Esophagus muscularis mucosa (tissue), 4 donors: Measurements from ENCODE around the gene ACTR10. TPM values are rescaled to one million over a fixed set of nuclear protein-coding genes. Genes with fewer than 3 reads are reported as not detected.
"Not testable (repeated sequence)": the region's sequence is repeated elsewhere in the genome, so short reads cannot be mapped to it uniquely, and the experiment has no call there.

Experiments used
- DNase-seq: peaks from one replicate; pipeline ENCODE4 v3.0.0-alpha.2; 2017; ENCODE audit errors: extremely low spot score
- H3K27ac ChIP-seq, 4 donors: fragments of 200-600 bp; sonication (generic); replicated peaks in 1 of 4; 1 replicate in 3 of 4; 2 replicates in 1 of 4; pipeline ENCODE4 v1.5.1; 2016 to 2019; ENCODE audit warnings: mild to moderate bottlenecking in 1 of 4
- H3K27me3 ChIP-seq, 4 donors: fragments of 200-600 bp; sonication (generic); one replicate each; pipeline versions ENCODE4 v1.5.1 to v1.6.0; 2016 to 2019
- H3K36me3 ChIP-seq, 4 donors: fragments of 200-600 bp; sonication (generic); one replicate each; pipeline ENCODE4 v1.5.1; 2016 to 2019
- H3K4me1 ChIP-seq, 4 donors: fragments of 200-600 bp; sonication (generic); one replicate each; pipeline ENCODE4 v1.5.1; 2016 to 2019
- H3K4me3 ChIP-seq, 4 donors: fragments of 200-600 bp; sonication (generic); 1 replicate in 2 of 4; 2 replicates in 2 of 4; pipeline ENCODE4 v1.5.1; 2016 to 2019; ENCODE audit warnings: mild to moderate bottlenecking in 4 of 4, moderate library complexity in 1 of 4
- H3K9me3 ChIP-seq, 4 donors: fragments of 200-600 bp; sonication (generic); 1 replicate in 3 of 4; 2 replicates in 1 of 4; pipeline ENCODE4 v1.5.1; 2016 to 2019
- CTCF ChIP-seq, 3 experiments: fragments of 200-600 bp in 2 of 3; fragments of 450-650 bp in 1 of 3; sonication (generic) in 2 of 3; IDR thresholded peaks; one replicate each; pipeline ENCODE4 v1.5.1; 2017 to 2019; ENCODE audit warnings: antibody characterized with exemption in 3 of 3, mild to moderate bottlenecking in 2 of 3, moderate library complexity in 1 of 3
- EP300 ChIP-seq: sonication (generic); formaldehyde crosslinking; IDR thresholded peaks from one replicate; pipeline ENCODE4 v1.6.1; 2017; ENCODE audit warnings: antibody characterized with exemption
- POLR2A ChIP-seq: fragments of 450-650 bp; IDR thresholded peaks from one replicate; pipeline ENCODE4 v1.6.1; 2017; ENCODE audit warnings: antibody characterized with exemption, moderate library complexity, mild to moderate bottlenecking, low read depth
- POLR2AphosphoS5 ChIP-seq, 2 donors: sonication (generic); formaldehyde crosslinking; IDR thresholded peaks; one replicate each; pipeline ENCODE4 v1.6.1; 2017; ENCODE audit warnings: antibody characterized with exemption in 2 of 2
- WGBS: methylation state at CpG from one replicate; pipeline ENCODE4 v1.1.5; 2018; 5-methylcytosine and 5-hydroxymethylcytosine counted together
- intact Hi-C: fragments of 100-400 bp; cut with DNase I; formaldehyde crosslinking; loops from one replicate; pipeline ENCODE4 v1.15.1; 2023
- total RNA-seq, 4 donors: library from RNA; depleted of rRNA; stranded (reverse); fragments of >200 nt; gene quantifications; one replicate each; pipeline versions ENCODE4 v1.1.0 to v1.2.1, GENCODE V29; 2016

The ACTR10 gene
- total RNA-seq, 4 donors from 2014 or later = 47.9 to 75.7 (median 60.5) TPM

- TF ChIP-seq EP300 (no peak), POLR2A (no peak), CTCF (IDR thresholded peaks at IDR 0.05) (no peak), POLR2AphosphoS5 (IDR thresholded peaks at IDR 0.05) (no peak)
- WGBS = 96% methylated on average over 8 of the region's 8 CpGs
- Histone ChIP-seq H3K27ac (no peak overlapping the region), H3K27me3 (no peaks in the 10 kb centered on the region), H3K36me3 (peaks cover 15 to 67% (median 58%) of the 10 kb centered on the region in 4 donors), H3K9me3 (no peaks in the 10 kb centered on the region), H3K4me3 (no peak overlapping the region), H3K4me1 (peaks cover 28 to 41% (median 29%) of the 10 kb centered on the region in 4 donors)
- intact Hi-C loops = loop anchor here (10.0 kb wide), 1 partner anchor 175 kb away; the partner anchor contains the start of genes KIAA0586 and TIMM9
- no peak for DNase-seq
Observed at GRCh38 chr14:58249611-58250010, 49.7 kb downstream of the ACTR10 start.

GRCh38 chr14:58258156-58258555 is 58.2 kb downstream of the ACTR10 start:
- 96% methylated on average over 4 of the region's 4 CpGs for WGBS
- H3K27me3 ChIP-seq = no peaks in the 10 kb centered on the region
- peaks cover 0 to 5% (median 0%) of the 10 kb centered on the region in 4 donors for H3K4me1 ChIP-seq
- TF ChIP-seq CTCF (IDR thresholded peaks at IDR 0.05) = no peak
- TF ChIP-seq POLR2AphosphoS5 (IDR thresholded peaks at IDR 0.05) = no peak
- TF ChIP-seq POLR2A = no peak
- no peak for TF ChIP-seq EP300
- DNase-seq = no peak
- intact Hi-C loops = no loop called here
- H3K36me3 ChIP-seq = peaks cover 41 to 100% (median 90%) of the 10 kb centered on the region in 4 donors
- H3K9me3 ChIP-seq = no peaks in the 10 kb centered on the region
- H3K4me3 ChIP-seq = no peak overlapping the region
- H3K27ac ChIP-seq = no peak overlapping the region

- WGBS = 96% methylated on average over 10 of the region's 10 CpGs
- intact Hi-C loops, H3K27me3 ChIP-seq, DNase-seq, H3K9me3 ChIP-seq, H3K27ac ChIP-seq, H3K4me3 ChIP-seq, H3K4me1 ChIP-seq: not testable (repeated sequence)
- H3K36me3 ChIP-seq = peaks cover 44 to 100% (median 94%) of the 10 kb centered on the region in 4 donors
Observed at GRCh38 chr14:58262005-58262404, 62.1 kb downstream of the ACTR10 start.

- Histone ChIP-seq H3K27ac (no peak overlapping the region), H3K4me1 (no peaks in the 10 kb centered on the region), H3K9me3 (no peaks in the 10 kb centered on the region), H3K36me3 (peaks cover 53 to 100% (median 95%) of the 10 kb centered on the region in 4 donors), H3K4me3 (no peak overlapping the region), H3K27me3 (no peaks in the 10 kb centered on the region)
- intact Hi-C loops = no loop called here
- TF ChIP-seq CTCF (IDR thresholded peaks at IDR 0.05) (no peak), EP300 (no peak), POLR2AphosphoS5 (IDR thresholded peaks at IDR 0.05) (no peak), POLR2A (no peak)
- no peak for DNase-seq
Observed at GRCh38 chr14:58265401-58265800, 65.5 kb downstream of the ACTR10 start.

- TF ChIP-seq POLR2A (no peak), CTCF (IDR thresholded peaks at IDR 0.05) (no peak), EP300 (no peak), POLR2AphosphoS5 (IDR thresholded peaks at IDR 0.05) (no peak)
- no peaks in the 10 kb centered on the region for H3K9me3 ChIP-seq
- H3K4me3 ChIP-seq = no peak overlapping the region
- DNase-seq = no peak
- WGBS = 83% methylated on average over 2 of the region's 2 CpGs
- peaks cover 38 to 87% (median 72%) of the 10 kb centered on the region in 4 donors for H3K36me3 ChIP-seq
- intact Hi-C loops = no loop called here
- peaks cover 21 to 41% (median 23%) of the 10 kb centered on the region in 4 donors for H3K4me1 ChIP-seq
- H3K27ac ChIP-seq = no peak overlapping the region
- H3K27me3 ChIP-seq = no peaks in the 10 kb centered on the region
Observed at GRCh38 chr14:58270628-58271027, 70.7 kb downstream of the ACTR10 start.
